Endodermal cell (in vitro differentiated cells): ENCODE results near the gene RPS15. TPM values are rescaled to one million over a fixed set of nuclear protein-coding genes. Genes with fewer than 3 reads are reported as not detected.

Experiments
- DNase-seq: peaks from one replicate; pipeline ENCODE4 v3.0.0-alpha.2; 2017
- H3K27ac ChIP-seq: 2 replicates; pipeline ENCODE4 v1.5.1; 2013; ENCODE audit warnings: mild to moderate bottlenecking, low read depth, low read length, moderate library complexity
- H3K27me3 ChIP-seq: 2 replicates; pipeline ENCODE4 v1.6.1; 2013; ENCODE audit warnings: mild to moderate bottlenecking, low read length, moderate library complexity; ENCODE audit not compliant: insufficient read depth, control insufficient read depth, poor library complexity, severe bottlenecking
- H3K36me3 ChIP-seq: 2 replicates; pipeline ENCODE4 v1.7.0; 2013; ENCODE audit warnings: mild to moderate bottlenecking, low read length, moderate library complexity; ENCODE audit not compliant: control insufficient read depth, insufficient read depth
- H3K4me1 ChIP-seq: one replicate; pipeline ENCODE4 v1.7.0; 2013; ENCODE audit warnings: low read length; ENCODE audit not compliant: control insufficient read depth, insufficient read depth
- H3K4me3 ChIP-seq: 2 replicates; pipeline ENCODE4 v1.5.1; 2013; ENCODE audit warnings: mild to moderate bottlenecking, low read length, moderate library complexity
- H3K9ac ChIP-seq: 2 replicates; pipeline ENCODE4 v1.6.1; 2013; ENCODE audit warnings: mild to moderate bottlenecking, low read length, moderate library complexity; ENCODE audit not compliant: poor library complexity, severe bottlenecking; ENCODE audit errors: extremely low read depth
- H3K9me3 ChIP-seq: 2 replicates; pipeline ENCODE4 v1.6.1; 2013; ENCODE audit warnings: mild to moderate bottlenecking, low read length, moderate library complexity; ENCODE audit not compliant: control insufficient read depth
- H3K27ac Mint-ChIP-seq: 2 replicates; pipeline ENCODE4 v1.8.0; 2020; ENCODE audit warnings: mixed read lengths
- H3K27me3 Mint-ChIP-seq: 2 replicates; pipeline ENCODE4 v1.8.0; 2021; ENCODE audit warnings: mild to moderate bottlenecking, mixed read lengths; ENCODE audit not compliant: insufficient read depth
- H3K36me3 Mint-ChIP-seq: 2 replicates; pipeline ENCODE4 v1.8.0; 2020; ENCODE audit warnings: low read depth, mixed read lengths
- H3K4me1 Mint-ChIP-seq: 2 replicates; pipeline ENCODE4 v1.8.0; 2020; ENCODE audit warnings: mixed read lengths
- H3K4me3 Mint-ChIP-seq: 2 replicates; pipeline ENCODE4 v1.8.0; 2020; ENCODE audit warnings: mild to moderate bottlenecking, moderate library complexity, mixed read lengths
- H3K9me3 Mint-ChIP-seq: 2 replicates; pipeline ENCODE4 v1.8.0; 2020; ENCODE audit warnings: mild to moderate bottlenecking, mixed read lengths
- WGBS, 2 experiments: methylation state at CpG; one replicate each; pipeline versions ENCODE4 v1.1.5 to v1.1.7; 2013; ENCODE audit warnings: missing lambda C conversion rate in 2 of 2, mixed read lengths in 1 of 2; ENCODE audit not compliant: insufficient coverage in 1 of 2, insufficient read length in 1 of 2; 5-methylcytosine and 5-hydroxymethylcytosine counted together
- total RNA-seq, 2 donors: library from RNA; stranded (reverse); fragmentation: NEBNext Ultra II Directional in 1 of 2; extraction: Animal tissue kit (Norgen Biotek cat#: 25700) in 1 of 2; gene quantifications; 2 replicates in 1 of 2; 3 replicates in 1 of 2; pipeline ENCODE4 v1.2.1, GENCODE V29; 2021
- TF ChIP-seq, protein P1 (sequence below): fragments of 200-600 bp; sonication (generic); conservative IDR thresholded peaks from 2 replicates; pipeline ENCODE4 v1.5.0; 2021; ENCODE audit warnings: antibody characterized with exemption, mild to moderate bottlenecking

The RPS15 gene
- total RNA-seq, 2 donors from 2014 or later: 1,298 to 1,321 TPM

GRCh38 chr19:1397838-1398237 lies 40.4 kb upstream of the RPS15 start:
- WGBS, 2 experiments: 89 to 100% methylated on average over 2 to 9 of the region's 9 CpGs
- Mint-ChIP-seq H3K27me3 (no peaks in the 10 kb centered on the region), H3K27ac (no peak overlapping the region), H3K9me3 (no peaks in the 10 kb centered on the region), H3K4me3 (no peak overlapping the region), H3K4me1 (peaks cover 2% of the 10 kb centered on the region), H3K36me3 (peaks cover 10% of the 10 kb centered on the region)
- Histone ChIP-seq H3K27ac (no peak overlapping the region), H3K4me1 (no peaks in the 10 kb centered on the region), H3K36me3 (no peaks in the 10 kb centered on the region), H3K9me3 (no peaks in the 10 kb centered on the region), H3K4me3 (no peak overlapping the region), H3K27me3 (no peaks in the 10 kb centered on the region), H3K9ac (no peak overlapping the region)
- no peak for DNase-seq
- TF ChIP-seq, protein P1, sequence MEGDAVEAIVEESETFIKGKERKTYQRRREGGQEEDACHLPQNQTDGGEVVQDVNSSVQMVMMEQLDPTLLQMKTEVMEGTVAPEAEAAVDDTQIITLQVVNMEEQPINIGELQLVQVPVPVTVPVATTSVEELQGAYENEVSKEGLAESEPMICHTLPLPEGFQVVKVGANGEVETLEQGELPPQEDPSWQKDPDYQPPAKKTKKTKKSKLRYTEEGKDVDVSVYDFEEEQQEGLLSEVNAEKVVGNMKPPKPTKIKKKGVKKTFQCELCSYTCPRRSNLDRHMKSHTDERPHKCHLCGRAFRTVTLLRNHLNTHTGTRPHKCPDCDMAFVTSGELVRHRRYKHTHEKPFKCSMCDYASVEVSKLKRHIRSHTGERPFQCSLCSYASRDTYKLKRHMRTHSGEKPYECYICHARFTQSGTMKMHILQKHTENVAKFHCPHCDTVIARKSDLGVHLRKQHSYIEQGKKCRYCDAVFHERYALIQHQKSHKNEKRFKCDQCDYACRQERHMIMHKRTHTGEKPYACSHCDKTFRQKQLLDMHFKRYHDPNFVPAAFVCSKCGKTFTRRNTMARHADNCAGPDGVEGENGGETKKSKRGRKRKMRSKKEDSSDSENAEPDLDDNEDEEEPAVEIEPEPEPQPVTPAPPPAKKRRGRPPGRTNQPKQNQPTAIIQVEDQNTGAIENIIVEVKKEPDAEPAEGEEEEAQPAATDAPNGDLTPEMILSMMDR: no peak

DNA sequence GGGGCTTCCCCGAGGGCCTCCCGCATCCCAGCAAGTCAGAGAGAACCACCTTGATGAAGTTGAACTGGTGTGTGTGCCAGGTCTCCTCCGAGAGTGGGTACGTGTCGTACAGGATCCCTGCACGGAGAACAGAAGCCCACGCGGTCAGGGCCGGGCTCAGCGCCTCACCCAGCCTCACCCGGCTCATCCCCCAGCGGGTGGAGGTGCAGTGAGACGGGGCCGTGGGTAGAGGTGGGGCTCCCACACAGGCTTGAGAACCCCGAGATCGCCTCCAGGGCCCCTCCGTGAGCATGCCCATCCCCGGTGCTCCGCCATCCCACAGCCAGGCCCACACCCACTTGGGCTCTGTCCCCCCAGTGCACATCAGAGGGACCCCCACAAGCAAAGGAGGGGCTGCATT lies 39.1 kb upstream of the RPS15 start:
- TF ChIP-seq, protein P1: no peak
- Histone ChIP-seq H3K9me3 (no peaks in the 10 kb centered on the region), H3K27ac (no peak overlapping the region), H3K9ac (no peak overlapping the region), H3K4me3 (no peak overlapping the region), H3K4me1 (no peaks in the 10 kb centered on the region), H3K27me3 (no peaks in the 10 kb centered on the region), H3K36me3 (no peaks in the 10 kb centered on the region)
- WGBS, 2 experiments: 96 to 97% methylated on average over 10 to 19 of the region's 19 CpGs
- Mint-ChIP-seq H3K36me3 (peaks cover 5% of the 10 kb centered on the region), H3K27ac (no peak overlapping the region), H3K27me3 (no peaks in the 10 kb centered on the region), H3K9me3 (no peaks in the 10 kb centered on the region), H3K4me1 (peaks cover 2% of the 10 kb centered on the region), H3K4me3 (no peak overlapping the region)
- no peak for DNase-seq

GRCh38 chr19:1399745-1400144 lies 38.5 kb upstream of the RPS15 start:
- Mint-ChIP-seq H3K27me3 (no peaks in the 10 kb centered on the region), H3K4me3 (no peak overlapping the region), H3K4me1 (peaks cover 2% of the 10 kb centered on the region), H3K27ac (no peak overlapping the region), H3K36me3 (peaks cover 5% of the 10 kb centered on the region), H3K9me3 (no peaks in the 10 kb centered on the region)
- Histone ChIP-seq H3K27me3 (no peaks in the 10 kb centered on the region), H3K9me3 (no peaks in the 10 kb centered on the region), H3K4me3 (no peak overlapping the region), H3K27ac (no peak overlapping the region), H3K9ac (no peak overlapping the region), H3K4me1 (no peaks in the 10 kb centered on the region), H3K36me3 (no peaks in the 10 kb centered on the region)
- 91 to 98% methylated on average over 11 to 15 of the region's 15 CpGs for WGBS, 2 experiments
- DNase-seq: no peak
- TF ChIP-seq, protein P1: no peak
